Thyroid gland (tissue), 4 donors: ENCODE measurements around the gene FOXE3.

Experiments
- CTCF ChIP-seq, 6 experiments: fragments of 200-600 bp in 3 of 6; fragments of 450-650 bp in 3 of 6; sonication (generic) in 3 of 6; IDR thresholded peaks; one replicate each; pipeline ENCODE4 v1.5.1; 2016 to 2019; ENCODE audit warnings: antibody characterized with exemption in 6 of 6, mild to moderate bottlenecking in 2 of 6, inconsistent platforms in 1 of 6, moderate library complexity in 1 of 6
- POLR2A ChIP-seq, 2 donors: fragments of 450-650 bp; IDR thresholded peaks; one replicate each; pipeline ENCODE4 v1.6.1; 2017; ENCODE audit warnings: antibody characterized with exemption in 2 of 2, mild to moderate bottlenecking in 2 of 2, moderate library complexity in 1 of 2

GRCh38 chr1:47403321-47403910, 12.7 kb upstream of the FOXE3 start:
- TF ChIP-seq CTCF (IDR thresholded peaks at IDR 0.05) (no peak), POLR2A (IDR thresholded peaks at IDR 0.05) (no peak)
